HL-60 (cell line): ENCODE results near the gene DLX1.

Experiments used
- TF ChIP-seq, protein P1 (sequence below): IDR thresholded peaks from one replicate; pipeline ENCODE4 v1.5.1; 2011; ENCODE audit warnings: low read length, control low read depth, inconsistent platforms; ENCODE audit not compliant: insufficient read depth
- TF ChIP-seq, protein P2 (sequence below): IDR thresholded peaks from 2 replicates; pipeline ENCODE4 v1.6.1; 2012; ENCODE audit warnings: low read depth; ENCODE audit not compliant: insufficient replicate concordance

DNA sequence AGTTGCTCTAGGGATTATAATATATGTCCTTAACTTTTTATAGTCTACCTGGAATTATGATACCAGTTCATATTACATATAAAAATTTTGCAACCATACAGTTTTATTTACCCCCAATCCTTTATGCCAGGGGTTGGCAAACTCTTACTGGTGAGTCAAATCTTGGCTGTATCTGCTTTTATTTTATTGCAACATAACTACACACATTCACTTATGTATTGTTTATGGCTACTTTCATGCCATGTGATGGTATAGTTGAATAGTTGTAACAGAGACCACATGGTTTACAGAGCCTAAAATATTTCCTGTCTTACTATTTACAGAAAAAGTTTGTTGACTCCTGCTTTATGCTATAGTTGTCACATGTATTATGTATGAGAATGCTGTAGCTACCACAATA, 43.2 kb downstream of the DLX1 start:
- TF ChIP-seq, protein P1, sequence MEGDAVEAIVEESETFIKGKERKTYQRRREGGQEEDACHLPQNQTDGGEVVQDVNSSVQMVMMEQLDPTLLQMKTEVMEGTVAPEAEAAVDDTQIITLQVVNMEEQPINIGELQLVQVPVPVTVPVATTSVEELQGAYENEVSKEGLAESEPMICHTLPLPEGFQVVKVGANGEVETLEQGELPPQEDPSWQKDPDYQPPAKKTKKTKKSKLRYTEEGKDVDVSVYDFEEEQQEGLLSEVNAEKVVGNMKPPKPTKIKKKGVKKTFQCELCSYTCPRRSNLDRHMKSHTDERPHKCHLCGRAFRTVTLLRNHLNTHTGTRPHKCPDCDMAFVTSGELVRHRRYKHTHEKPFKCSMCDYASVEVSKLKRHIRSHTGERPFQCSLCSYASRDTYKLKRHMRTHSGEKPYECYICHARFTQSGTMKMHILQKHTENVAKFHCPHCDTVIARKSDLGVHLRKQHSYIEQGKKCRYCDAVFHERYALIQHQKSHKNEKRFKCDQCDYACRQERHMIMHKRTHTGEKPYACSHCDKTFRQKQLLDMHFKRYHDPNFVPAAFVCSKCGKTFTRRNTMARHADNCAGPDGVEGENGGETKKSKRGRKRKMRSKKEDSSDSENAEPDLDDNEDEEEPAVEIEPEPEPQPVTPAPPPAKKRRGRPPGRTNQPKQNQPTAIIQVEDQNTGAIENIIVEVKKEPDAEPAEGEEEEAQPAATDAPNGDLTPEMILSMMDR = no peak
- TF ChIP-seq, protein P2, sequence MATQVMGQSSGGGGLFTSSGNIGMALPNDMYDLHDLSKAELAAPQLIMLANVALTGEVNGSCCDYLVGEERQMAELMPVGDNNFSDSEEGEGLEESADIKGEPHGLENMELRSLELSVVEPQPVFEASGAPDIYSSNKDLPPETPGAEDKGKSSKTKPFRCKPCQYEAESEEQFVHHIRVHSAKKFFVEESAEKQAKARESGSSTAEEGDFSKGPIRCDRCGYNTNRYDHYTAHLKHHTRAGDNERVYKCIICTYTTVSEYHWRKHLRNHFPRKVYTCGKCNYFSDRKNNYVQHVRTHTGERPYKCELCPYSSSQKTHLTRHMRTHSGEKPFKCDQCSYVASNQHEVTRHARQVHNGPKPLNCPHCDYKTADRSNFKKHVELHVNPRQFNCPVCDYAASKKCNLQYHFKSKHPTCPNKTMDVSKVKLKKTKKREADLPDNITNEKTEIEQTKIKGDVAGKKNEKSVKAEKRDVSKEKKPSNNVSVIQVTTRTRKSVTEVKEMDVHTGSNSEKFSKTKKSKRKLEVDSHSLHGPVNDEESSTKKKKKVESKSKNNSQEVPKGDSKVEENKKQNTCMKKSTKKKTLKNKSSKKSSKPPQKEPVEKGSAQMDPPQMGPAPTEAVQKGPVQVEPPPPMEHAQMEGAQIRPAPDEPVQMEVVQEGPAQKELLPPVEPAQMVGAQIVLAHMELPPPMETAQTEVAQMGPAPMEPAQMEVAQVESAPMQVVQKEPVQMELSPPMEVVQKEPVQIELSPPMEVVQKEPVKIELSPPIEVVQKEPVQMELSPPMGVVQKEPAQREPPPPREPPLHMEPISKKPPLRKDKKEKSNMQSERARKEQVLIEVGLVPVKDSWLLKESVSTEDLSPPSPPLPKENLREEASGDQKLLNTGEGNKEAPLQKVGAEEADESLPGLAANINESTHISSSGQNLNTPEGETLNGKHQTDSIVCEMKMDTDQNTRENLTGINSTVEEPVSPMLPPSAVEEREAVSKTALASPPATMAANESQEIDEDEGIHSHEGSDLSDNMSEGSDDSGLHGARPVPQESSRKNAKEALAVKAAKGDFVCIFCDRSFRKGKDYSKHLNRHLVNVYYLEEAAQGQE = no peak
